IMR-90 (cell line): Measurements from ENCODE around the gene TACC2. TPM values are rescaled to one million over a fixed set of nuclear protein-coding genes. Genes with fewer than 3 reads are reported as not detected.

Experiments used
- ATAC-seq: fragments of 200-7000 bp; cut with Tn5 transposase; 2 replicates; pipeline ENCODE4 v1.9.1; 2020; ENCODE audit warnings: low read depth, mild to moderate bottlenecking, moderate library complexity
- BruUV-seq: library from RNA; stranded (reverse); fragments of 400-500 nt; replicated peaks from 2 replicates; lab custom pipeline; 2021; lab: Mats Ljungman, UMichigan
- CTCF ChIA-PET: fragments of 300-600 bp; formaldehyde crosslinking; extraction: SDS; loops from one replicate; lab custom pipeline; 2021; ENCODE audit warnings: antibody characterized with exemption; lab: Yijun Ruan, JAX
- POLR2A ChIA-PET: fragments of 300-600 bp; sonication (Branson Sonifier 250); formaldehyde crosslinking; loops from one replicate; lab custom pipeline; 2022; ENCODE audit warnings: antibody characterized with exemption; ENCODE audit not compliant: unreplicated experiment; lab: Charles Lee
- DNase-seq: peaks from one replicate; pipeline ENCODE4 v3.0.0; 2013
- H2AFZ ChIP-seq: replicated peaks from 2 replicates; pipeline ENCODE3; 2013; ENCODE audit warnings: low read length, mild to moderate bottlenecking; ENCODE audit not compliant: poor library complexity
- H2AK5ac ChIP-seq: 2 replicates; pipeline ENCODE4 v1.6.1; 2013; ENCODE audit warnings: low read depth, low read length, inconsistent platforms
- H2AK9ac ChIP-seq: replicated peaks from 2 replicates; pipeline ENCODE3; 2013; ENCODE audit warnings: mild to moderate bottlenecking, low read depth, low read length, moderate library complexity; ENCODE audit not compliant: poor library complexity
- H2BK120ac ChIP-seq: 2 replicates; pipeline ENCODE4 v1.6.1; 2013; ENCODE audit warnings: low read depth, low read length, inconsistent platforms
- H2BK15ac ChIP-seq: 3 replicates; pipeline ENCODE4 v1.6.1; 2013; ENCODE audit warnings: low read depth, low read length, inconsistent platforms
- H2BK20ac ChIP-seq: 2 replicates; pipeline ENCODE4 v1.6.1; 2013; ENCODE audit warnings: low read depth, mild to moderate bottlenecking, inconsistent platforms, low read length, moderate library complexity
- H2BK5ac ChIP-seq: 2 replicates; pipeline ENCODE4 v1.6.1; 2013; ENCODE audit warnings: mild to moderate bottlenecking, low read depth, low read length, inconsistent platforms; ENCODE audit not compliant: poor library complexity, severe bottlenecking
- H3K14ac ChIP-seq: replicated peaks from 2 replicates; pipeline ENCODE4 v1.6.1; 2013; ENCODE audit warnings: low read depth, low read length, inconsistent platforms
- H3K18ac ChIP-seq: 2 replicates; pipeline ENCODE4 v1.6.1; 2013; ENCODE audit warnings: low read depth, low read length, control low read depth
- H3K23ac ChIP-seq: 2 replicates; pipeline ENCODE4 v1.6.1; 2013; ENCODE audit warnings: low read depth, low read length, inconsistent platforms
- H3K27ac ChIP-seq: 2 replicates; pipeline ENCODE4 v1.5.1; 2013; ENCODE audit warnings: mild to moderate bottlenecking, control low read depth, low read length; ENCODE audit not compliant: insufficient read depth
- H3K27me3 ChIP-seq: 2 replicates; pipeline ENCODE4 v1.6.1; 2013; ENCODE audit warnings: low read length; ENCODE audit not compliant: control insufficient read depth, insufficient read depth
- H3K36me3 ChIP-seq: 2 replicates; pipeline ENCODE4 v1.6.1; 2013; ENCODE audit warnings: low read length, mixed read lengths; ENCODE audit not compliant: control insufficient read depth, insufficient read depth
- H3K4ac ChIP-seq: 2 replicates; pipeline ENCODE4 v1.6.1; 2013; ENCODE audit warnings: low read depth, low read length, inconsistent platforms
- H3K4me1 ChIP-seq: 2 replicates; pipeline ENCODE4 v1.6.1; 2013; ENCODE audit warnings: low read length, mixed read lengths; ENCODE audit not compliant: control insufficient read depth, insufficient read depth
- H3K4me2 ChIP-seq: 2 replicates; pipeline ENCODE4 v1.6.1; 2013; ENCODE audit warnings: low read depth, mild to moderate bottlenecking, control low read depth, low read length, moderate library complexity
- H3K4me3 ChIP-seq: 2 replicates; pipeline ENCODE4 v1.5.1; 2013; ENCODE audit warnings: low read depth, mild to moderate bottlenecking, control low read depth, low read length, moderate library complexity; ENCODE audit not compliant: insufficient read depth
- H3K56ac ChIP-seq: 2 replicates; pipeline ENCODE4 v1.6.1; 2013; ENCODE audit warnings: low read length, inconsistent platforms; ENCODE audit not compliant: insufficient read depth; ENCODE audit errors: extremely low read depth
- H3K79me1 ChIP-seq, 2 experiments: 2 replicates each; pipeline ENCODE4 v1.6.1; 2013; ENCODE audit warnings: low read length in 2 of 2, inconsistent platforms in 1 of 2, low read depth in 1 of 2
- H3K9ac ChIP-seq: 2 replicates; pipeline ENCODE4 v1.6.1; 2013; ENCODE audit warnings: low read depth, low read length, control low read depth
- H3K9me1 ChIP-seq: 2 replicates; pipeline ENCODE4 v1.6.1; 2013; ENCODE audit warnings: low read length, inconsistent platforms; ENCODE audit not compliant: insufficient read depth
- H3K9me3 ChIP-seq: 2 replicates; pipeline ENCODE4 v1.6.1; 2013; ENCODE audit warnings: low read length; ENCODE audit not compliant: control insufficient read depth, insufficient read depth
- H4K20me1 ChIP-seq: 2 replicates; pipeline ENCODE4 v1.6.1; 2013; ENCODE audit warnings: low read length, inconsistent platforms; ENCODE audit not compliant: insufficient read depth
- H4K5ac ChIP-seq: 2 replicates; pipeline ENCODE4 v1.6.1; 2013; ENCODE audit warnings: mild to moderate bottlenecking, low read depth, low read length, control low read depth
- H4K8ac ChIP-seq, 2 experiments: 2 replicates each; pipeline ENCODE4 v1.6.1; 2013; ENCODE audit warnings: low read depth in 2 of 2, low read length in 2 of 2, control low read depth in 1 of 2, inconsistent platforms in 1 of 2
- H4K91ac ChIP-seq: 2 replicates; pipeline ENCODE4 v1.6.1; 2013; ENCODE audit warnings: low read depth, low read length, inconsistent platforms; ENCODE audit not compliant: insufficient read depth
- CEBPB ChIP-seq: IDR thresholded peaks from 2 replicates; pipeline ENCODE4 v1.6.1; 2012; ENCODE audit warnings: low read depth, low read length, improper control_type of control experiment
- CTCF ChIP-seq: conservative IDR thresholded peaks from 2 replicates; pipeline ENCODE4 v1.5.1; 2012; ENCODE audit warnings: mild to moderate bottlenecking, low read depth, low read length, improper control_type of control experiment
- ELK1 ChIP-seq: fragments of 150-350 bp; IDR thresholded peaks from 2 replicates; pipeline ENCODE4 v1.6.1; 2016; ENCODE audit warnings: low read depth, mild to moderate bottlenecking, low read length, moderate library complexity, borderline replicate concordance
- FOS ChIP-seq: fragments of 150-350 bp; IDR thresholded peaks from 2 replicates; pipeline ENCODE4 v1.6.1; 2016; ENCODE audit warnings: low read depth, low read length
- MAFK ChIP-seq: IDR thresholded peaks from 2 replicates; pipeline ENCODE4 v1.6.1; 2012; ENCODE audit warnings: low read depth, low read length, improper control_type of control experiment
- MXI1 ChIP-seq: IDR thresholded peaks from 2 replicates; pipeline ENCODE4 v1.6.1; 2012; ENCODE audit warnings: low read depth, mild to moderate bottlenecking, low read length, moderate library complexity, borderline replicate concordance
- POLR2A ChIP-seq: IDR thresholded peaks from 2 replicates; pipeline ENCODE4 v1.6.1; 2012; ENCODE audit warnings: mild to moderate bottlenecking, low read depth, low read length
- RCOR1 ChIP-seq: IDR thresholded peaks from 2 replicates; pipeline ENCODE4 v1.6.1; 2012; ENCODE audit warnings: mild to moderate bottlenecking, low read length, improper control_type of control experiment; ENCODE audit not compliant: insufficient replicate concordance
- SMC3 ChIP-seq: fragments of 150-350 bp; IDR thresholded peaks from 2 replicates; pipeline ENCODE4 v1.6.1; 2016; ENCODE audit warnings: low read depth, mild to moderate bottlenecking, antibody characterized with exemption, low read length, moderate library complexity
- USF2 ChIP-seq: fragments of 150-350 bp; IDR thresholded peaks from 2 replicates; pipeline ENCODE4 v1.6.1; 2017; ENCODE audit warnings: mild to moderate bottlenecking, antibody characterized with exemption, low read length, low read depth
- WGBS, 2 experiments: methylation state at CpG; one replicate each; pipeline versions ENCODE4 v1.1.5 to v1.1.7; 2013; ENCODE audit warnings: missing lambda C conversion rate in 2 of 2; ENCODE audit not compliant: insufficient read length in 1 of 2; ENCODE audit errors: extremely low coverage in 2 of 2; 5-methylcytosine and 5-hydroxymethylcytosine counted together
- dilution Hi-C: fragments of 300-500 bp; cut with HindIII; formaldehyde crosslinking; loops from one replicate; pipeline ENCODE4 v1.14.3; 2018; ENCODE audit warnings: low sequenced_read_pairs; ENCODE audit not compliant: unreplicated experiment
- in situ Hi-C: fragments of 300-500 bp; cut with MboI; formaldehyde crosslinking; loops from 3 replicates; pipeline ENCODE4 v1.14.3; 2019; ENCODE audit warnings: low sequenced_read_pairs, inconsistent platforms, mixed read lengths
- intact Hi-C: fragments of 100-400 bp; cut with micrococcal nuclease; formaldehyde crosslinking; loops from 2 replicates; pipeline ENCODE4 v1.10.0; 2022
- polyA plus RNA-seq, 3 experiments: library from polyadenylated mRNA; depleted of rRNA; stranded (reverse); fragments of >200 nt; gene quantifications; 2 replicates each; pipeline ENCODE4 v1.2.3, GENCODE V29; 2012; ENCODE audit warnings: low replicate concordance in 1 of 3
- total RNA-seq: library from RNA; depleted of rRNA; stranded (reverse); fragments of >200 nt; gene quantifications from 2 replicates; pipeline ENCODE4 v1.2.3, GENCODE V29; 2012

Gene TACC2
- total and polyA plus RNA-seq, 2 of the 4 experiments (the other 2 are of a cell fraction): 2.9 to 15.4 TPM

- H3K9me1 ChIP-seq: no peaks in the 10 kb centered on the region
- TF ChIP-seq FOS (no peak), MAFK (no peak), USF2 (no peak), CEBPB (no peak), CTCF (no peak), SMC3 (no peak), RCOR1 (no peak), POLR2A (no peak), MXI1 (no peak), ELK1 (no peak)
- H3K4me1 ChIP-seq: no peaks in the 10 kb centered on the region
- H3K4ac ChIP-seq: no peak overlapping the region
- in situ Hi-C loops (no loop called here), intact Hi-C loops (no loop called here), dilution Hi-C loops (no loop called here)
- H2BK5ac ChIP-seq: no peak overlapping the region
- H3K79me1 ChIP-seq: no peaks in the 10 kb centered on the region
- no peak overlapping the region for H3K18ac ChIP-seq
- no peak overlapping the region for H4K5ac ChIP-seq
- H3K4me3 ChIP-seq: no peak overlapping the region
- H3K36me3 ChIP-seq: no peaks in the 10 kb centered on the region
- no peak overlapping the region for H4K8ac ChIP-seq
- H3K4me2 ChIP-seq: no peak overlapping the region
- no peak overlapping the region for H2AFZ ChIP-seq
- H4K20me1 ChIP-seq: no peaks in the 10 kb centered on the region; the same call in 1 of the 2 replicates
- H3K27ac ChIP-seq: no peak overlapping the region
- no peak overlapping the region for H2BK15ac ChIP-seq
- H3K23ac ChIP-seq: no peak overlapping the region
- H2AK5ac ChIP-seq: no peak overlapping the region
- BruUV-seq: no TSS peak
- H2BK20ac ChIP-seq: no peak overlapping the region
- no peak overlapping the region for H4K91ac ChIP-seq
- 94% methylated on average over 10 of the region's 21 CpGs; no CpG with 5 or more reads in 1 of the 2 experiments for WGBS, 2 experiments
- ChIA-PET CTCF (no interaction called here), POLR2A (no interaction called here)
- H2AK9ac ChIP-seq: no peak overlapping the region
- DNase-seq (no peak), ATAC-seq (no peak)
- peaks cover 51% of the 10 kb centered on the region for H3K27me3 ChIP-seq
- no peak overlapping the region for H3K56ac ChIP-seq
- H3K14ac ChIP-seq: no peak overlapping the region
- no peak overlapping the region for H2BK120ac ChIP-seq
- H3K9ac ChIP-seq: no peak overlapping the region
- H3K9me3 ChIP-seq: no peaks in the 10 kb centered on the region
Measured at GRCh38 chr10:122082616-122083477, 93.9 kb downstream of the TACC2 start.
